ENCODE data around the gene MYO3A. TPM values are rescaled to one million over a fixed set of nuclear protein-coding genes. Genes with fewer than 3 reads are reported as not detected.

MYO3A gene
- total RNA-seq, 1 donor from 2014 or later, result 0.23 TPM

DNA sequence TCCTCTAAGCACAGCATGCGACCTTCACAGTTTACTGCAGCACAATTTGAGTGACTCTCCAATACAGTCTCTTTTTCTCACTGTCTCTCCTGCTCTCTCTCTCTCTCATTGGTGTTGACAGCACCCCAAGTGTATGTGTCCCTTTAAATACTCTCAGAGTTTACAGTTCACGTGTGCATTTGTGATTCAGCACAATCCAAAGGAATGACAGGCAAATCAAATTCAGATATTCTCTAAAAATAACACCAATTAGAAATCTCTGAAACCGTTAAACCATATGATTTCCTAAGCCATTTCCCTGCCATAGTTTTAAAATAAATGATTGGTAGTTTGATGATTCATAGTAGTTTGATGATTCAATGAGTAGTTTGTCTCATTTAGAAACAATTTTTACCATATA, 178.5 kb downstream of the MYO3A start:
- H3K4me3 ChIP-seq (ENCODE audit: insufficient read depth, low read depth, low read length), result no peak overlapping the region
- Mint-ChIP-seq H3K36me3 (ENCODE audit: low read depth, unreplicated experiment) (no peaks in the 10 kb centered on the region), H3K4me1 (ENCODE audit: low read depth, unreplicated experiment) (no peaks in the 10 kb centered on the region), H3K27ac (ENCODE audit: unreplicated experiment) (no peak overlapping the region), H3K4me3 (ENCODE audit: unreplicated experiment) (no peak overlapping the region), H3K27me3 (ENCODE audit: low read depth, unreplicated experiment) (peaks cover 4% of the 10 kb centered on the region), H3K9me3 (ENCODE audit: unreplicated experiment) (peaks cover 2% of the 10 kb centered on the region)
- H3K9me3 ChIP-seq (ENCODE audit: insufficient read depth, low read depth, low read length), result no peaks in the 10 kb centered on the region
- H3K9ac ChIP-seq (ENCODE audit: low read length), result no peak overlapping the region
- TF ChIP-seq EZH2 (IDR thresholded peaks at IDR 0.05; ENCODE audit: insufficient read depth, low read length), result no peak
- TF ChIP-seq, protein P1, sequence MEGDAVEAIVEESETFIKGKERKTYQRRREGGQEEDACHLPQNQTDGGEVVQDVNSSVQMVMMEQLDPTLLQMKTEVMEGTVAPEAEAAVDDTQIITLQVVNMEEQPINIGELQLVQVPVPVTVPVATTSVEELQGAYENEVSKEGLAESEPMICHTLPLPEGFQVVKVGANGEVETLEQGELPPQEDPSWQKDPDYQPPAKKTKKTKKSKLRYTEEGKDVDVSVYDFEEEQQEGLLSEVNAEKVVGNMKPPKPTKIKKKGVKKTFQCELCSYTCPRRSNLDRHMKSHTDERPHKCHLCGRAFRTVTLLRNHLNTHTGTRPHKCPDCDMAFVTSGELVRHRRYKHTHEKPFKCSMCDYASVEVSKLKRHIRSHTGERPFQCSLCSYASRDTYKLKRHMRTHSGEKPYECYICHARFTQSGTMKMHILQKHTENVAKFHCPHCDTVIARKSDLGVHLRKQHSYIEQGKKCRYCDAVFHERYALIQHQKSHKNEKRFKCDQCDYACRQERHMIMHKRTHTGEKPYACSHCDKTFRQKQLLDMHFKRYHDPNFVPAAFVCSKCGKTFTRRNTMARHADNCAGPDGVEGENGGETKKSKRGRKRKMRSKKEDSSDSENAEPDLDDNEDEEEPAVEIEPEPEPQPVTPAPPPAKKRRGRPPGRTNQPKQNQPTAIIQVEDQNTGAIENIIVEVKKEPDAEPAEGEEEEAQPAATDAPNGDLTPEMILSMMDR (IDR thresholded peaks at IDR 0.05; ENCODE audit: insufficient read depth, low read depth, low read length), result no peak
- no peaks in the 10 kb centered on the region for H3K36me3 ChIP-seq (ENCODE audit: insufficient read depth, low read length)
- no peaks in the 10 kb centered on the region for H3K79me2 ChIP-seq (ENCODE audit: insufficient read depth, low read length)
- peak; percentile 21 for DNase-seq (ENCODE audit: low read depth)
- H3K27me3 ChIP-seq (ENCODE audit: insufficient read depth, low read length), result no peaks in the 10 kb centered on the region
- H3K4me2 ChIP-seq (ENCODE audit: low read length), result peak overlapping the region; percentile 5
- FAIRE-seq, result no peak
- no peaks in the 10 kb centered on the region for H3K4me1 ChIP-seq (ENCODE audit: insufficient read depth, low read length)
- no peaks in the 10 kb centered on the region for H4K20me1 ChIP-seq (ENCODE audit: insufficient read depth, low read length)
- H3K27ac ChIP-seq (ENCODE audit: low read depth, low read length), result no peak overlapping the region
- no peak overlapping the region for H2AFZ ChIP-seq (ENCODE audit: low read depth, low read length)

DNA sequence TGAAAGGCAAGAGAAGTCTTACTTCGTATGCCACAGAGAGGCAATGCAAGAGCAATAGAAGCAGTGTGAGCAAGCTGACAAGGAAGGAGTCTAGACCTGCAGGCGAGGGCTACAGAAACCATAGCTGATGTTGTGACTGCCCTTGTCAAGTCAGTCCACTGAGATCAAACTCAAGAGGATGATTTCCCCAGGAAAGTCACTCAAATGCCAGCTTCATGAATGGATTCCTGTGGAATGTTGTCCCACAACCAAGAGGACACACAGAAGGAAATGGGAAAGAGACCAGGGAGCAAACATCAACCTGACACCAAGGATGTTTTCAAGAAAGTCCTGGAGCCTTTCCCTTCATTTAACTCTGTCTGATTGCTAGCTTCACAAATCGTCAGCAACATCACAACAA, 204.6 kb downstream of the MYO3A start:
- peaks cover 8% of the 10 kb centered on the region for H3K9me3 Mint-ChIP-seq (ENCODE audit: unreplicated experiment)
- no peaks in the 10 kb centered on the region for H3K36me3 Mint-ChIP-seq (ENCODE audit: low read depth, unreplicated experiment)

DNA sequence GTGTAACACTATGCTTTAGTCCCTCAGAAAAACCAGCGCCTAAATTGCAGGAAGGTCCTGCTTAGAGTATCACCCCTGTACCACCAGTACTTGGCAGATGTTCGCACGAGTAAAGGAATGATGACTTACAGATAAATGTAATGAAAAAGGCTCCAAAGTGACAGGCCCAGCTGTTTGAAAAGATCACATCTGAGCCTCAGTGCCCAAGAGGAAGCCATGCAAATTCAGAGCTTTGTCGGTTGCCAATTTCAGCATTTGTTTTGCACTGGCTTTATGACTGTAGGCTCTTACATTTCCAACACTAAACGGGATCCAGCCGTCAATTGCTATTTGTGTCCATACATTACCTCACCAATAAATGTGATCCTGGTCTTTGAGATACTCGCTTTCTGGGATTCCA, 222.0 kb downstream of the MYO3A start:
- peaks cover 2% of the 10 kb centered on the region for H3K9me3 Mint-ChIP-seq (ENCODE audit: unreplicated experiment)
- no peaks in the 10 kb centered on the region for H3K27me3 Mint-ChIP-seq (ENCODE audit: low read depth, unreplicated experiment)
- Histone ChIP-seq H3K9ac (ENCODE audit: low read length) (no peak overlapping the region), H3K27me3 (ENCODE audit: insufficient read depth, low read length) (no peaks in the 10 kb centered on the region), H3K4me1 (ENCODE audit: insufficient read depth, low read length) (no peaks in the 10 kb centered on the region), H3K4me3 (ENCODE audit: insufficient read depth, low read depth, low read length) (no peak overlapping the region), H2AFZ (ENCODE audit: low read depth, low read length) (no peak overlapping the region), H3K79me2 (ENCODE audit: insufficient read depth, low read length) (no peaks in the 10 kb centered on the region), H3K4me2 (ENCODE audit: low read length) (no peak overlapping the region), H3K27ac (ENCODE audit: low read depth, low read length) (no peak overlapping the region), H3K36me3 (ENCODE audit: insufficient read depth, low read length) (no peaks in the 10 kb centered on the region), H3K9me3 (ENCODE audit: insufficient read depth, low read depth, low read length) (no peaks in the 10 kb centered on the region), H4K20me1 (ENCODE audit: insufficient read depth, low read length) (no peaks in the 10 kb centered on the region)
- H3K36me3 Mint-ChIP-seq (ENCODE audit: low read depth, unreplicated experiment), result no peaks in the 10 kb centered on the region
- TF ChIP-seq, protein P1 (IDR thresholded peaks at IDR 0.05; ENCODE audit: insufficient read depth, low read depth, low read length), result no peak
- no peak for TF ChIP-seq EZH2 (IDR thresholded peaks at IDR 0.05; ENCODE audit: insufficient read depth, low read length)
- H3K4me3 Mint-ChIP-seq (ENCODE audit: unreplicated experiment), result no peak overlapping the region
- peaks cover 2% of the 10 kb centered on the region for H3K4me1 Mint-ChIP-seq (ENCODE audit: low read depth, unreplicated experiment)
- FAIRE-seq (no peak), DNase-seq (ENCODE audit: low read depth) (no peak)
- H3K27ac Mint-ChIP-seq (ENCODE audit: unreplicated experiment), result no peak overlapping the region

More for the DNA sequence above, 204.6 kb downstream of the MYO3A start:
- Histone ChIP-seq H3K4me1 (ENCODE audit: insufficient read depth, low read length) (no peaks in the 10 kb centered on the region), H3K27me3 (ENCODE audit: insufficient read depth, low read length) (no peaks in the 10 kb centered on the region), H3K4me3 (ENCODE audit: insufficient read depth, low read depth, low read length) (no peak overlapping the region), H3K79me2 (ENCODE audit: insufficient read depth, low read length) (no peaks in the 10 kb centered on the region), H3K4me2 (ENCODE audit: low read length) (no peak overlapping the region), H2AFZ (ENCODE audit: low read depth, low read length) (no peak overlapping the region), H3K36me3 (ENCODE audit: insufficient read depth, low read length) (no peaks in the 10 kb centered on the region), H3K9me3 (ENCODE audit: insufficient read depth, low read depth, low read length) (no peaks in the 10 kb centered on the region), H4K20me1 (ENCODE audit: insufficient read depth, low read length) (no peaks in the 10 kb centered on the region), H3K9ac (ENCODE audit: low read length) (no peak overlapping the region), H3K27ac (ENCODE audit: low read depth, low read length) (no peak overlapping the region)
- no peak overlapping the region for H3K4me3 Mint-ChIP-seq (ENCODE audit: unreplicated experiment)
- no peak overlapping the region for H3K27ac Mint-ChIP-seq (ENCODE audit: unreplicated experiment)
- H3K27me3 Mint-ChIP-seq (ENCODE audit: low read depth, unreplicated experiment), result no peaks in the 10 kb centered on the region
- H3K4me1 Mint-ChIP-seq (ENCODE audit: low read depth, unreplicated experiment), result peaks cover 1% of the 10 kb centered on the region
- TF ChIP-seq EZH2 (IDR thresholded peaks at IDR 0.05; ENCODE audit: insufficient read depth, low read length), result no peak
- TF ChIP-seq, protein P1 (IDR thresholded peaks at IDR 0.05; ENCODE audit: insufficient read depth, low read depth, low read length), result no peak
- no peak for DNase-seq (ENCODE audit: low read depth)
- no peak for FAIRE-seq
